ENCODE measurements around the gene RNF213.

Gene RNF213

DNA sequence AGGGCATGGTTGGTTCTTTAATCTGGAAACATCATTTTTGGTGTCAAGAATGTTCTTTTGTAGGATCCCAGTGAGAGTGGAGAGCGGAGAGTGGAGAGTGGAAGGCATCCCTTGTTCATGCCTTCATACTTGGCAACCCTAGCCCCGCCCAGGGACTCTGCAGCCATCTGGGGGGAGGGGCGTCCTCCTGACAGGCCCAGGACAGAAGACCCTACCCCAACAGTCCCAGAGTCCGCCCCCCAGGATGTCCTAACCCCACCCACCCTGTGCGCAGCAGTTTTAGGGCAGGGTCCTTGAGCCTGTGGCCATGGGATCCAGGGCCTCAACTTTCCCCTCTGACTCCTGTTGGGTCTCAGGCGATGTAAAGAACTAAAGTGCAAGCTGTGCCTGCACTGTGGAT lies 36.0 kb upstream of the RNF213 start:
- no peak for DNase-seq (ENCODE audit: low read depth in 1 of 2, low spot score in 1 of 2)
- Histone ChIP-seq H3K4me3 (replicated peaks; ENCODE audit: insufficient read depth, low read length) (no peak overlapping the region), H3K27ac (replicated peaks) (no peak overlapping the region)

DNA sequence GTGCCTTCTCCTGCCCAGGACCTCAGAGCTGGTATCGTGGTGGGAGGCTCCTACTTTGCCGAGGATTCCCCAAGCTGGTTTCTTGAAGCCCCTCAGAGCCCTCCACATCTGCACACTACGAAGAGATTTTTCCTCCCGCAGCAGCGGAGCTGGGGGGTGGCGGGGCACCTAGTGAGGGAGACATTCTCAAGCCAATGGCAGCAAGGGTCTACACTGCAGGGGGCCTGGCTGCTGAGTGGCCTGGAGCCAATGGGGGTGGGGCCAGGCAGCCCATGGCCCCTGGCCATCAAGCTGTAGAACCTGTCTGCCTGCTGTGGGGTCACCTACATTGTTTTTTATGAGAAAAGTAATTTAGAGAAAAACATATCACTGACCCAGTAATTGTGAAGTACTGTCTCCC lies 35.4 kb upstream of the RNF213 start:
- H3K4me3 ChIP-seq (replicated peaks; ENCODE audit: insufficient read depth, low read length), result no peak overlapping the region
- TF ChIP-seq, protein P1, sequence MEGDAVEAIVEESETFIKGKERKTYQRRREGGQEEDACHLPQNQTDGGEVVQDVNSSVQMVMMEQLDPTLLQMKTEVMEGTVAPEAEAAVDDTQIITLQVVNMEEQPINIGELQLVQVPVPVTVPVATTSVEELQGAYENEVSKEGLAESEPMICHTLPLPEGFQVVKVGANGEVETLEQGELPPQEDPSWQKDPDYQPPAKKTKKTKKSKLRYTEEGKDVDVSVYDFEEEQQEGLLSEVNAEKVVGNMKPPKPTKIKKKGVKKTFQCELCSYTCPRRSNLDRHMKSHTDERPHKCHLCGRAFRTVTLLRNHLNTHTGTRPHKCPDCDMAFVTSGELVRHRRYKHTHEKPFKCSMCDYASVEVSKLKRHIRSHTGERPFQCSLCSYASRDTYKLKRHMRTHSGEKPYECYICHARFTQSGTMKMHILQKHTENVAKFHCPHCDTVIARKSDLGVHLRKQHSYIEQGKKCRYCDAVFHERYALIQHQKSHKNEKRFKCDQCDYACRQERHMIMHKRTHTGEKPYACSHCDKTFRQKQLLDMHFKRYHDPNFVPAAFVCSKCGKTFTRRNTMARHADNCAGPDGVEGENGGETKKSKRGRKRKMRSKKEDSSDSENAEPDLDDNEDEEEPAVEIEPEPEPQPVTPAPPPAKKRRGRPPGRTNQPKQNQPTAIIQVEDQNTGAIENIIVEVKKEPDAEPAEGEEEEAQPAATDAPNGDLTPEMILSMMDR (IDR thresholded peaks at IDR 0.05; ENCODE audit: insufficient read depth, low read length), result no peak
- TF ChIP-seq SPI1 (IDR thresholded peaks at IDR 0.05; ENCODE audit: borderline replicate concordance, low read depth) (no peak), POLR2AphosphoS5 (IDR thresholded peaks at IDR 0.05; ENCODE audit: low read depth) (no peak), GABPA (IDR thresholded peaks at IDR 0.05; ENCODE audit: low read depth) (no peak)
- TF ChIP-seq, protein P2, sequence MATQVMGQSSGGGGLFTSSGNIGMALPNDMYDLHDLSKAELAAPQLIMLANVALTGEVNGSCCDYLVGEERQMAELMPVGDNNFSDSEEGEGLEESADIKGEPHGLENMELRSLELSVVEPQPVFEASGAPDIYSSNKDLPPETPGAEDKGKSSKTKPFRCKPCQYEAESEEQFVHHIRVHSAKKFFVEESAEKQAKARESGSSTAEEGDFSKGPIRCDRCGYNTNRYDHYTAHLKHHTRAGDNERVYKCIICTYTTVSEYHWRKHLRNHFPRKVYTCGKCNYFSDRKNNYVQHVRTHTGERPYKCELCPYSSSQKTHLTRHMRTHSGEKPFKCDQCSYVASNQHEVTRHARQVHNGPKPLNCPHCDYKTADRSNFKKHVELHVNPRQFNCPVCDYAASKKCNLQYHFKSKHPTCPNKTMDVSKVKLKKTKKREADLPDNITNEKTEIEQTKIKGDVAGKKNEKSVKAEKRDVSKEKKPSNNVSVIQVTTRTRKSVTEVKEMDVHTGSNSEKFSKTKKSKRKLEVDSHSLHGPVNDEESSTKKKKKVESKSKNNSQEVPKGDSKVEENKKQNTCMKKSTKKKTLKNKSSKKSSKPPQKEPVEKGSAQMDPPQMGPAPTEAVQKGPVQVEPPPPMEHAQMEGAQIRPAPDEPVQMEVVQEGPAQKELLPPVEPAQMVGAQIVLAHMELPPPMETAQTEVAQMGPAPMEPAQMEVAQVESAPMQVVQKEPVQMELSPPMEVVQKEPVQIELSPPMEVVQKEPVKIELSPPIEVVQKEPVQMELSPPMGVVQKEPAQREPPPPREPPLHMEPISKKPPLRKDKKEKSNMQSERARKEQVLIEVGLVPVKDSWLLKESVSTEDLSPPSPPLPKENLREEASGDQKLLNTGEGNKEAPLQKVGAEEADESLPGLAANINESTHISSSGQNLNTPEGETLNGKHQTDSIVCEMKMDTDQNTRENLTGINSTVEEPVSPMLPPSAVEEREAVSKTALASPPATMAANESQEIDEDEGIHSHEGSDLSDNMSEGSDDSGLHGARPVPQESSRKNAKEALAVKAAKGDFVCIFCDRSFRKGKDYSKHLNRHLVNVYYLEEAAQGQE (IDR thresholded peaks at IDR 0.05; ENCODE audit: insufficient replicate concordance, low read depth), result no peak
- DNase-seq (ENCODE audit: low read depth in 1 of 2, low spot score in 1 of 2), result no peak
- peaks cover 16% of the 10 kb centered on the region for H3K27me3 ChIP-seq (ENCODE audit: insufficient read depth, poor library complexity, severe bottlenecking)
- H3K27ac ChIP-seq (replicated peaks), result no peak overlapping the region

More for the DNA sequence above, 36.0 kb upstream of the RNF213 start:
- peaks cover 16% of the 10 kb centered on the region for H3K27me3 ChIP-seq (ENCODE audit: insufficient read depth, poor library complexity, severe bottlenecking)
- TF ChIP-seq POLR2AphosphoS5 (IDR thresholded peaks at IDR 0.05; ENCODE audit: low read depth), result no peak

DNA sequence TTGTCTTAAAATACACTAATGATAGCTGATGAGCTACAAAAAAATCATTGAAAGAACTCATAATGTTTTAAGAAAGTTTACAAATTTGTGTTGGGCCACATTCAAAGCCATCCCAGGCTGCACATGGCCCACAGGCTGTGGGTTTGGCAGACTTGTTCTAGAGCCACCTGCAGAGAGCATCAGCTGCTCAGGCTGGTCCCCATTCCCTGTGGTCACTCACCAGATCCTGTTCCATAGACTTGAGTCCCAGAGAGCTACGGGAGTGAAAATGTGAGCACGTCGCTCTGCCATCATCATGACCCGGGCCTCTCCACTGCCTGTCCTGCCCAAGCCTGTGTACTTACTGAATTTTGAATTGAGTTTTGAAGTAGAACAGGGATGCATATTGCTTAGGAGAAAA lies 33.5 kb upstream of the RNF213 start:
- no peak for DNase-seq (ENCODE audit: low read depth in 1 of 2, low spot score in 1 of 2)
- TF ChIP-seq GABPA (IDR thresholded peaks at IDR 0.05; ENCODE audit: low read depth) (no peak), POLR2AphosphoS5 (IDR thresholded peaks at IDR 0.05; ENCODE audit: low read depth) (no peak)
- TF ChIP-seq, protein P1 (IDR thresholded peaks at IDR 0.05; ENCODE audit: insufficient read depth, low read length), result no peak
- Histone ChIP-seq H3K4me3 (replicated peaks; ENCODE audit: insufficient read depth, low read length) (no peak overlapping the region), H3K27me3 (ENCODE audit: insufficient read depth, poor library complexity, severe bottlenecking) (peaks cover 6% of the 10 kb centered on the region), H3K27ac (replicated peaks) (no peak overlapping the region)

DNA sequence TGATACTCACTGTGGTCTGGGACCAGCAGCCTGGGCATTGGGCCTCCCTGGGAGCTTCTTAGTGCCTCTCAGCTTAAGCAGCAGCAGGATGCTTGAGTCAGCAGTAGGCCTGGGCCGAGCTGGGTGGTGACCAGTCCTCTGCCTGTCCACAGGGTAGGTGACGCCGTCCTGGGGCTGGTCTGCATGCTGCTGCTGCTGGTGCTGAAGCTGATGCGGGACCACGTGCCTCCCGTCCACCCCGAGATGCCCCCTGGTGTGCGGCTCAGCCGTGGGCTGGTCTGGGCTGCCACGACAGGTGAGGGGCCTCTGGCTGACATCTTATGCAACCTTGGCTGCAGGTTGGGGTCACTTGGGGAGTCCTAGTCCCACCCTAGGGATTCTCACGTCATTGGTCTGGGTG lies 33.0 kb upstream of the RNF213 start:
- Histone ChIP-seq H3K27me3 (ENCODE audit: insufficient read depth, poor library complexity, severe bottlenecking) (peaks cover 6% of the 10 kb centered on the region), H3K27ac (replicated peaks) (no peak overlapping the region), H3K4me3 (replicated peaks; ENCODE audit: insufficient read depth, low read length) (no peak overlapping the region)
- TF ChIP-seq, protein P2 (IDR thresholded peaks at IDR 0.05; ENCODE audit: insufficient replicate concordance, low read depth), result no peak
- TF ChIP-seq, protein P1 (IDR thresholded peaks at IDR 0.05; ENCODE audit: insufficient read depth, low read length), result no peak
- no peak for TF ChIP-seq SPI1 (IDR thresholded peaks at IDR 0.05; ENCODE audit: borderline replicate concordance, low read depth)
- no peak for TF ChIP-seq POLR2AphosphoS5 (IDR thresholded peaks at IDR 0.05; ENCODE audit: low read depth)
- no peak for TF ChIP-seq GABPA (IDR thresholded peaks at IDR 0.05; ENCODE audit: low read depth)
- no peak for DNase-seq (ENCODE audit: low read depth in 1 of 2, low spot score in 1 of 2)
